Astrocyte (in vitro differentiated cells and primary cell): ENCODE results near the gene KASH5. TPM values are rescaled to one million over a fixed set of nuclear protein-coding genes. Genes with fewer than 3 reads are reported as not detected.

ENCODE experiments used
- DNase-seq: peaks from one replicate; pipeline ENCODE4 v3.0.0-alpha.2; 2010; ENCODE audit warnings: low read depth
- FAIRE-seq: peaks from 2 replicates; lab custom pipeline; 2011; peaks lifted over from hg19 to GRCh38; lab: Jason Lieb, UNC
- H2AFZ ChIP-seq: 2 replicates; pipeline ENCODE4 v1.6.0; 2012; ENCODE audit warnings: low read depth, low read length, inconsistent platforms
- H3K27ac ChIP-seq: 2 replicates; pipeline ENCODE4 v1.5.1; 2011; ENCODE audit warnings: low read depth, low read length, inconsistent platforms
- H3K27me3 ChIP-seq: 2 replicates; pipeline ENCODE4 v1.6.0; 2011; ENCODE audit warnings: low read length, inconsistent platforms; ENCODE audit not compliant: insufficient read depth
- H3K36me3 ChIP-seq: 2 replicates; pipeline ENCODE4 v1.5.1; 2011; ENCODE audit warnings: low read length, inconsistent platforms; ENCODE audit not compliant: insufficient read depth
- H3K4me1 ChIP-seq: 2 replicates; pipeline ENCODE4 v1.5.1; 2011; ENCODE audit warnings: low read length, inconsistent platforms; ENCODE audit not compliant: insufficient read depth
- H3K4me2 ChIP-seq: 2 replicates; pipeline ENCODE4 v1.6.0; 2012; ENCODE audit warnings: low read length, inconsistent platforms
- H3K4me3 ChIP-seq: 2 replicates; pipeline ENCODE4 v1.5.1; 2011; ENCODE audit warnings: low read depth, mild to moderate bottlenecking, low read length, inconsistent platforms; ENCODE audit not compliant: insufficient read depth
- H3K79me2 ChIP-seq: 2 replicates; pipeline ENCODE4 v1.6.0; 2012; ENCODE audit warnings: mild to moderate bottlenecking, low read length, inconsistent platforms; ENCODE audit not compliant: insufficient read depth
- H3K9ac ChIP-seq: 2 replicates; pipeline ENCODE4 v1.6.0; 2012; ENCODE audit warnings: mild to moderate bottlenecking, low read length, inconsistent platforms
- H3K9me3 ChIP-seq: 2 replicates; pipeline ENCODE4 v1.5.1; 2012; ENCODE audit warnings: low read depth, mild to moderate bottlenecking, low read length, inconsistent platforms; ENCODE audit not compliant: insufficient read depth
- H4K20me1 ChIP-seq: 2 replicates; pipeline ENCODE4 v1.6.0; 2012; ENCODE audit warnings: low read length, inconsistent platforms; ENCODE audit not compliant: insufficient read depth
- H3K27ac Mint-ChIP-seq: one replicate; pipeline ENCODE4 v1.8.0; 2021; ENCODE audit warnings: mild to moderate bottlenecking, mixed read lengths; ENCODE audit not compliant: unreplicated experiment
- H3K27me3 Mint-ChIP-seq: one replicate; pipeline ENCODE4 v1.8.0; 2021; ENCODE audit warnings: low read depth, mixed read lengths; ENCODE audit not compliant: unreplicated experiment
- H3K36me3 Mint-ChIP-seq: one replicate; pipeline ENCODE4 v1.8.0; 2021; ENCODE audit warnings: low read depth, mixed read lengths; ENCODE audit not compliant: unreplicated experiment
- H3K4me1 Mint-ChIP-seq: one replicate; pipeline ENCODE4 v1.8.0; 2021; ENCODE audit warnings: low read depth, mixed read lengths; ENCODE audit not compliant: unreplicated experiment
- H3K4me3 Mint-ChIP-seq: one replicate; pipeline ENCODE4 v1.8.0; 2021; ENCODE audit warnings: mild to moderate bottlenecking, moderate library complexity, mixed read lengths; ENCODE audit not compliant: unreplicated experiment
- H3K9me3 Mint-ChIP-seq: one replicate; pipeline ENCODE4 v1.8.0; 2021; ENCODE audit warnings: mild to moderate bottlenecking, mixed read lengths; ENCODE audit not compliant: unreplicated experiment
- CTCF ChIP-seq: IDR thresholded peaks from 2 replicates; pipeline ENCODE4 v1.5.1; 2011; ENCODE audit warnings: low read depth, mild to moderate bottlenecking, inconsistent platforms, low read length, moderate library complexity; ENCODE audit not compliant: insufficient read depth
- EZH2 ChIP-seq: IDR thresholded peaks from 2 replicates; pipeline ENCODE4 v1.6.1; 2012; ENCODE audit warnings: mild to moderate bottlenecking, low read length, inconsistent platforms; ENCODE audit not compliant: insufficient read depth
- total RNA-seq: library from RNA; stranded (reverse); gene quantifications from 2 replicates; pipeline ENCODE4 v1.2.1, GENCODE V29; 2021

The KASH5 gene
- total RNA-seq, 1 donor from 2014 or later: not detected

GRCh38 chr19:49430678-49431329 is 42.8 kb downstream of the KASH5 start:
- peaks cover 2% of the 10 kb centered on the region for H3K4me1 Mint-ChIP-seq
- peaks cover 7% of the 10 kb centered on the region for H3K9me3 Mint-ChIP-seq
- Histone ChIP-seq H3K4me2 (no peak overlapping the region), H3K9me3 (peaks cover 6% of the 10 kb centered on the region), H3K4me1 (no peaks in the 10 kb centered on the region), H3K9ac (no peak overlapping the region), H4K20me1 (no peaks in the 10 kb centered on the region), H3K79me2 (no peaks in the 10 kb centered on the region), H3K27ac (no peak overlapping the region), H3K27me3 (peaks cover 85% of the 10 kb centered on the region), H3K4me3 (no peak overlapping the region), H2AFZ (no peak overlapping the region), H3K36me3 (no peaks in the 10 kb centered on the region)
- TF ChIP-seq EZH2: peak; percentile 58
- TF ChIP-seq CTCF: no peak
- H3K27ac Mint-ChIP-seq: no peak overlapping the region
- FAIRE-seq (no peak), DNase-seq (no peak)
- H3K4me3 Mint-ChIP-seq: no peak overlapping the region
- H3K27me3 Mint-ChIP-seq: peaks cover 75% of the 10 kb centered on the region
- no peaks in the 10 kb centered on the region for H3K36me3 Mint-ChIP-seq

- Mint-ChIP-seq H3K4me1 (peaks cover 2% of the 10 kb centered on the region), H3K27me3 (peaks cover 75% of the 10 kb centered on the region)
- FAIRE-seq: no peak
Observed at GRCh38 chr19:49431330-49431749, 43.3 kb downstream of the KASH5 start.

More at GRCh38 chr19:49431330-49431749, 43.3 kb downstream of the KASH5 start:
- no peaks in the 10 kb centered on the region for H3K36me3 ChIP-seq
- no peak overlapping the region for H3K4me3 ChIP-seq
- no peak overlapping the region for H3K4me2 ChIP-seq
- peaks cover 85% of the 10 kb centered on the region for H3K27me3 ChIP-seq
- no peak overlapping the region for H2AFZ ChIP-seq
- DNase-seq: no peak
- no peaks in the 10 kb centered on the region for H3K36me3 Mint-ChIP-seq
- H3K27ac ChIP-seq: no peak overlapping the region
- peaks cover 11% of the 10 kb centered on the region for H3K9me3 Mint-ChIP-seq
- H3K79me2 ChIP-seq: no peaks in the 10 kb centered on the region
- H3K9ac ChIP-seq: no peak overlapping the region
- no peaks in the 10 kb centered on the region for H4K20me1 ChIP-seq
- H3K9me3 ChIP-seq: peaks cover 7% of the 10 kb centered on the region
- no peak for TF ChIP-seq CTCF
- H3K4me3 Mint-ChIP-seq: no peak overlapping the region
- no peaks in the 10 kb centered on the region for H3K4me1 ChIP-seq
- no peak overlapping the region for H3K27ac Mint-ChIP-seq
